ENCODE measurements around the gene LY6G6C. TPM values are rescaled to one million over a fixed set of nuclear protein-coding genes. Genes with fewer than 3 reads are reported as not detected.

The LY6G6C gene
- total and polyA plus RNA-seq, 2 of the 13 experiments (the other 11 are each of a cell fraction or from before 2014, with no cell fraction given), result 0.15 TPM; not detected in 1

- TF ChIP-seq ZNF609 (CRISPR knock-in tag; IDR thresholded peaks at IDR 0.05; ENCODE audit: borderline replicate concordance) (no peak), ZC3H13 (CRISPR knock-in tag; IDR thresholded peaks at IDR 0.05) (no peak), RORA (CRISPR knock-in tag; IDR thresholded peaks at IDR 0.05) (no peak), CBX5 (CRISPR knock-in tag; IDR thresholded peaks at IDR 0.05; ENCODE audit: borderline replicate concordance) (peak; percentile 74; the same call in 1 of the 2 replicates), CBFB (CRISPR knock-in tag; IDR thresholded peaks at IDR 0.05) (peak; percentile 64; the same call in 1 of the 2 replicates), ZNF326 (CRISPR knock-in tag; IDR thresholded peaks at IDR 0.05; ENCODE audit: borderline replicate concordance) (no peak), HIVEP1 (CRISPR knock-in tag; IDR thresholded peaks at IDR 0.05) (no peak), ZNF280B (CRISPR knock-in tag; IDR thresholded peaks at IDR 0.05; ENCODE audit: borderline replicate concordance) (no peak; the same call in 1 of the 2 replicates), TFDP1 (CRISPR knock-in tag; IDR thresholded peaks at IDR 0.05; ENCODE audit: borderline replicate concordance) (peak; percentile 37; the same call in 1 of the 2 replicates), DBP (CRISPR knock-in tag; IDR thresholded peaks at IDR 0.05; ENCODE audit: not compliant biosample characterization) (no peak), ZNF709 (CRISPR knock-in tag; IDR thresholded peaks at IDR 0.05) (no peak), SP140L (CRISPR knock-in tag; IDR thresholded peaks at IDR 0.05; ENCODE audit: borderline replicate concordance) (no peak), KDM6A (CRISPR knock-in tag; IDR thresholded peaks at IDR 0.05; ENCODE audit: low read depth) (no peak), BHLHE40 (IDR thresholded peaks at IDR 0.05; ENCODE audit: low read length) (no peak), ZNF382 (CRISPR knock-in tag; IDR thresholded peaks at IDR 0.05; ENCODE audit: borderline replicate concordance) (no peak), ZSCAN12 (CRISPR knock-in tag; IDR thresholded peaks at IDR 0.05) (no peak), SPEN (CRISPR knock-in tag; IDR thresholded peaks at IDR 0.05; ENCODE audit: low read depth) (no peak), ZNF660 (CRISPR knock-in tag; IDR thresholded peaks at IDR 0.05; ENCODE audit: borderline replicate concordance, low read depth) (no peak), CREBL2 (CRISPR knock-in tag; IDR thresholded peaks at IDR 0.05; ENCODE audit: borderline replicate concordance) (no peak), NR2F2 (IDR thresholded peaks at IDR 0.05; ENCODE audit: borderline replicate concordance, low read depth) (no peak)
Measured at GRCh38 chr6:31717499-31718222, 3.9 kb downstream of the LY6G6C start (continued).

Data from HepG2 (cell line).